Calu3 (cell line): ENCODE data around the gene ZIC4. TPM values are rescaled to one million over a fixed set of nuclear protein-coding genes. Genes with fewer than 3 reads are reported as not detected.

Experiments used
- BruUV-seq: library from RNA; stranded (reverse); fragments of 400-500 nt; replicated peaks from 2 replicates; lab custom pipeline; 2021; lab: Mats Ljungman, UMichigan
- CTCF ChIA-PET: fragments of 300-600 bp; sonication (Branson Sonifier 250); formaldehyde crosslinking; loops from one replicate; lab custom pipeline; 2022; ENCODE audit warnings: antibody characterized with exemption; lab: Charles Lee
- DNase-seq: peaks from one replicate; pipeline ENCODE4 v3.0.0; 2022
- H3K27ac Mint-ChIP-seq: one replicate; pipeline ENCODE4 v1.8.0; 2022; ENCODE audit warnings: mixed read lengths; ENCODE audit not compliant: unreplicated experiment
- H3K27me3 Mint-ChIP-seq: one replicate; pipeline ENCODE4 v1.8.0; 2022; ENCODE audit warnings: mixed read lengths; ENCODE audit not compliant: unreplicated experiment
- H3K36me3 Mint-ChIP-seq: one replicate; pipeline ENCODE4 v1.8.0; 2022; ENCODE audit warnings: mild to moderate bottlenecking, moderate library complexity, mixed read lengths; ENCODE audit not compliant: insufficient read depth, unreplicated experiment
- H3K4me1 Mint-ChIP-seq: one replicate; pipeline ENCODE4 v1.8.0; 2022; ENCODE audit warnings: mild to moderate bottlenecking, low read depth, mixed read lengths; ENCODE audit not compliant: unreplicated experiment
- H3K4me3 Mint-ChIP-seq: one replicate; pipeline ENCODE4 v1.8.0; 2022; ENCODE audit warnings: mild to moderate bottlenecking, low read depth, moderate library complexity, mixed read lengths; ENCODE audit not compliant: unreplicated experiment
- H3K9me3 Mint-ChIP-seq: one replicate; pipeline ENCODE4 v1.8.0; 2022; ENCODE audit warnings: low read depth, mixed read lengths; ENCODE audit not compliant: unreplicated experiment
- intact Hi-C: fragments of 100-400 bp; cut with micrococcal nuclease; formaldehyde crosslinking; loops from one replicate; pipeline ENCODE4 v1.10.0; 2022; ENCODE audit not compliant: unreplicated experiment
- total RNA-seq: library from RNA; stranded (reverse); gene quantifications from 2 replicates; pipeline ENCODE4 v1.2.3, GENCODE V29; 2022
- TF ChIP-seq, protein P1 (sequence below): fragments of 200-600 bp; IDR thresholded peaks from one replicate; pipeline ENCODE4 v1.8.0; 2022; ENCODE audit warnings: antibody characterized with exemption; ENCODE audit not compliant: unreplicated experiment

Gene ZIC4
- total RNA-seq, 1 experiment from 2014 or later, result not detected

- DNase-seq, result no peak
- H3K27me3 Mint-ChIP-seq, result no peaks in the 10 kb centered on the region
- no TSS peak for BruUV-seq
- no peaks in the 10 kb centered on the region for H3K9me3 Mint-ChIP-seq
- CTCF ChIA-PET, result no interaction called here
- H3K4me3 Mint-ChIP-seq, result no peak overlapping the region
- peaks cover 10% of the 10 kb centered on the region for H3K36me3 Mint-ChIP-seq
- TF ChIP-seq, protein P1, sequence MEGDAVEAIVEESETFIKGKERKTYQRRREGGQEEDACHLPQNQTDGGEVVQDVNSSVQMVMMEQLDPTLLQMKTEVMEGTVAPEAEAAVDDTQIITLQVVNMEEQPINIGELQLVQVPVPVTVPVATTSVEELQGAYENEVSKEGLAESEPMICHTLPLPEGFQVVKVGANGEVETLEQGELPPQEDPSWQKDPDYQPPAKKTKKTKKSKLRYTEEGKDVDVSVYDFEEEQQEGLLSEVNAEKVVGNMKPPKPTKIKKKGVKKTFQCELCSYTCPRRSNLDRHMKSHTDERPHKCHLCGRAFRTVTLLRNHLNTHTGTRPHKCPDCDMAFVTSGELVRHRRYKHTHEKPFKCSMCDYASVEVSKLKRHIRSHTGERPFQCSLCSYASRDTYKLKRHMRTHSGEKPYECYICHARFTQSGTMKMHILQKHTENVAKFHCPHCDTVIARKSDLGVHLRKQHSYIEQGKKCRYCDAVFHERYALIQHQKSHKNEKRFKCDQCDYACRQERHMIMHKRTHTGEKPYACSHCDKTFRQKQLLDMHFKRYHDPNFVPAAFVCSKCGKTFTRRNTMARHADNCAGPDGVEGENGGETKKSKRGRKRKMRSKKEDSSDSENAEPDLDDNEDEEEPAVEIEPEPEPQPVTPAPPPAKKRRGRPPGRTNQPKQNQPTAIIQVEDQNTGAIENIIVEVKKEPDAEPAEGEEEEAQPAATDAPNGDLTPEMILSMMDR, result no peak
- intact Hi-C loops, result no loop called here
- H3K4me1 Mint-ChIP-seq, result peaks cover 10% of the 10 kb centered on the region
- H3K27ac Mint-ChIP-seq, result no peak overlapping the region
Observed at GRCh38 chr3:147401421-147401820, 4.9 kb downstream of the ZIC4 start.

DNA sequence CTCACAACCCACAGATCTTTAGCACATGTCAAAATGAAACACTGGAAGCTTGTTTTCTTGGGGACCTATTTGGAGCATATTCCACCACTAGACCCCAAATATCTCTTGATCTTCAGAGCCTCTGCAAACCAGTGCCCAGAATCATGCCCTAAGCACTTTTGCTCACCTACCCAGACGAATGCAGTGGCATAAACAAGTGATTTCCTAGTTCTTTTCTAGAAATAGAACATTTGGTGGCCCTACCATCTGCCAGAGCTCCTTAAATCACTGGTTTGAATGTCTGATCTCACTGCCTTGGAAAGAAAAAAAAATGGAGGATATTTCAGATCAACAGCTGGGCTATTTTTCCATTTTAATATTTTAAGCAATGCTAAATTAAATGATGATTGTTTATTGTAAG, 5.3 kb downstream of the ZIC4 start:
- Mint-ChIP-seq H3K4me1 (peaks cover 10% of the 10 kb centered on the region), H3K27ac (no peak overlapping the region), H3K9me3 (no peaks in the 10 kb centered on the region), H3K36me3 (peaks cover 10% of the 10 kb centered on the region), H3K27me3 (no peaks in the 10 kb centered on the region), H3K4me3 (no peak overlapping the region)
- CTCF ChIA-PET, result no interaction called here
- BruUV-seq, result no TSS peak
- intact Hi-C loops, result no loop called here
- no peak for DNase-seq
- TF ChIP-seq, protein P1, result no peak

DNA sequence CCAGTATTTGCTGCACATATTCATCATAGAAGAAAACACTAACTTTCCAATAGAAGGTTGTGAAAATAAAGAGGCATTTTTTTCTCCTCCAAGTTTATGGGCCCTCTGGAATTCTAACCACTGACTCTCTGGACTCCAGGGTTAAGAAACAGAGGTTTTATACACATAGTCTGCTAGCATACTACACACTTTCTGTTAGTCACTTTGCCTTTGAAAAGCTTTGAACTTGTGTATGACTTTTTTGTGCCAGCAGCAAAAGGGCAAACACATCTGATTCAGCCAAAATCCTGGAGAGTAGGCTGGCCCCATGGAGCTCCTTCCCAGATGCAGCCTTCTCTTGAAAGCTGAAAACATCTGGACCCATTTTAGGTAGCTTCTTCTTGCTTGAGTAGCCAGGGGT, 6.2 kb downstream of the ZIC4 start:
- Mint-ChIP-seq H3K4me3 (no peak overlapping the region), H3K4me1 (peaks cover 10% of the 10 kb centered on the region), H3K36me3 (peaks cover 10% of the 10 kb centered on the region), H3K27ac (no peak overlapping the region), H3K9me3 (no peaks in the 10 kb centered on the region), H3K27me3 (no peaks in the 10 kb centered on the region)
- intact Hi-C loops, result no loop called here
- TF ChIP-seq, protein P1, result no peak
- no TSS peak for BruUV-seq
- DNase-seq, result no peak
- CTCF ChIA-PET, result interaction anchor here (0.7 kb wide), 1 partner anchor 278 kb away, joined by 3 read pairs; no protein-coding TSS in a partner anchor

- Mint-ChIP-seq H3K9me3 (peaks cover 3% of the 10 kb centered on the region), H3K27ac (peak overlapping the region; percentile 96), H3K36me3 (peaks cover 10% of the 10 kb centered on the region), H3K4me1 (peaks cover 10% of the 10 kb centered on the region), H3K4me3 (no peak overlapping the region), H3K27me3 (no peaks in the 10 kb centered on the region)
- BruUV-seq, result no TSS peak
- DNase-seq, result peak; percentile 67
- TF ChIP-seq, protein P1, result no peak
- CTCF ChIA-PET, result no interaction called here
- intact Hi-C loops, result no loop called here
Observed at GRCh38 chr3:147398813-147399534, 7.4 kb downstream of the ZIC4 start.
